ENCODE measurements around the gene SHMT2. TPM values are rescaled to one million over a fixed set of nuclear protein-coding genes. Genes with fewer than 3 reads are reported as not detected.

The SHMT2 gene
- total and polyA plus RNA-seq, 9 of the 15 experiments (the other 6 are each of a cell fraction or from before 2014, with no cell fraction given) = 46.1 to 319 (median 115) TPM

DNA sequence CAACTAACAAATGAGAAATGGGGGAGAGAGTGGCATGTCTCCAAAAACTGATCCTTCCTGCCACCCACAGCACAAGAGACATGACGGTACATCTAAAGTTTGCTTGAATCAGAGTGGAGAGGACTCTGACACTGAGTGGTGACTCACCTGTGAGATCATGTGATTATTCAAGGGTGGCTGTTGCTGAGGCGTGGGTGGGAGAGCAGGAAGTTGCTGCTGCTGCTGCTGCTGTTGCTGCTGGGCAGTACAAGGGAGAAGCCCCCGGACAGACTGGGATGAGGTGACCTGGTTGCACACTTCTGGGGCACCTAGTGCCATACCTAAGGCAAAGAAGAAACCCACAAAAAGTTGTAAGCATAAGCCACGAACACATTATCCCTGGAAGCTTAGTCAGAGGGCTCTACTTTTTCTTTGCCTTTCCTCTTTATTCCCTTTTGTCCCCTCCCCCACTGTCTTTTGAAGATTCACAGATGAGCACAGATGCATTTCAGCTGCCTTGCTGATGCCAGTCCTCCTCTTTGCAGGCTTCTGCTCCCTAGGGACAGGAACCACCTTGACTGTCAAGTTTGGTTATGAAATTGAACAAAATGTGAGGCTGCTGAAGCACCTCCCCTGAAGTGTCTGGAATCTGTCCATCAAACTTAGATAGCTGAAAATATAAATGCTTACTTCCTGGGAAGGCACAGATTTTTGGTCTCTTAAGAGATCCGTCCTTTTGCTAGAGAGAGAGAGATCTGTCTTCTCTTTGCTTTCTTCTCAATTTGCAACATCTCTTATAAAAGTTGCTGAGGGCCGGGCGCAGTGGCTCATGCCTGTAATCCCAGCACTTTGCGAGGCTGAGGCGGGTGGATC, 50.9 kb downstream of the SHMT2 start (continued):
- TF ChIP-seq, protein P1, sequence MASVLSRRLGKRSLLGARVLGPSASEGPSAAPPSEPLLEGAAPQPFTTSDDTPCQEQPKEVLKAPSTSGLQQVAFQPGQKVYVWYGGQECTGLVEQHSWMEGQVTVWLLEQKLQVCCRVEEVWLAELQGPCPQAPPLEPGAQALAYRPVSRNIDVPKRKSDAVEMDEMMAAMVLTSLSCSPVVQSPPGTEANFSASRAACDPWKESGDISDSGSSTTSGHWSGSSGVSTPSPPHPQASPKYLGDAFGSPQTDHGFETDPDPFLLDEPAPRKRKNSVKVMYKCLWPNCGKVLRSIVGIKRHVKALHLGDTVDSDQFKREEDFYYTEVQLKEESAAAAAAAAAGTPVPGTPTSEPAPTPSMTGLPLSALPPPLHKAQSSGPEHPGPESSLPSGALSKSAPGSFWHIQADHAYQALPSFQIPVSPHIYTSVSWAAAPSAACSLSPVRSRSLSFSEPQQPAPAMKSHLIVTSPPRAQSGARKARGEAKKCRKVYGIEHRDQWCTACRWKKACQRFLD (CRISPR knock-in tag; IDR thresholded peaks at IDR 0.05) = peak; percentile 57
- TF ChIP-seq ZNF431 (CRISPR knock-in tag; IDR thresholded peaks at IDR 0.05) = no peak
- peak; percentile 27; the same call in 1 of the 2 replicates for TF ChIP-seq PHF8 (IDR thresholded peaks at IDR 0.05; ENCODE audit: borderline replicate concordance, low read length)
- TF ChIP-seq ZBTB2 (IDR thresholded peaks at IDR 0.05) = peak; percentile 25; the same call in 1 of the 2 replicates
- TF ChIP-seq EP300 (IDR thresholded peaks at IDR 0.05; ENCODE audit: low read length) = peak; percentile 61; the same call in 1 of the 2 replicates
- TF ChIP-seq, protein P2, sequence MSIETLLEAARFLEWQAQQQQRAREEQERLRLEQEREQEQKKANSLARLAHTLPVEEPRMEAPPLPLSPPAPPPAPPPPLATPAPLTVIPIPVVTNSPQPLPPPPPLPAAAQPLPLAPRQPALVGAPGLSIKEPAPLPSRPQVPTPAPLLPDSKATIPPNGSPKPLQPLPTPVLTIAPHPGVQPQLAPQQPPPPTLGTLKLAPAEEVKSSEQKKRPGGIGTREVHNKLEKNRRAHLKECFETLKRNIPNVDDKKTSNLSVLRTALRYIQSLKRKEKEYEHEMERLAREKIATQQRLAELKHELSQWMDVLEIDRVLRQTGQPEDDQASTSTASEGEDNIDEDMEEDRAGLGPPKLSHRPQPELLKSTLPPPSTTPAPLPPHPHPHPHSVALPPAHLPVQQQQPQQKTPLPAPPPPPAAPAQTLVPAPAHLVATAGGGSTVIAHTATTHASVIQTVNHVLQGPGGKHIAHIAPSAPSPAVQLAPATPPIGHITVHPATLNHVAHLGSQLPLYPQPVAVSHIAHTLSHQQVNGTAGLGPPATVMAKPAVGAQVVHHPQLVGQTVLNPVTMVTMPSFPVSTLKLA (conservative IDR thresholded peaks at IDR 0.05) = peak in 1 of 2 experiments; percentile 61; a peak in 1 of 4 replicates
- peak; percentile 51 for TF ChIP-seq GATA2 (CRISPR knock-in tag; IDR thresholded peaks at IDR 0.05)
- peak; percentile 47; the same call in 1 of the 2 replicates for TF ChIP-seq SUPT5H (IDR thresholded peaks at IDR 0.05)
- TF ChIP-seq ZNF584 (CRISPR knock-in tag; IDR thresholded peaks at IDR 0.05; ENCODE audit: low read depth) = 0 out of 2 replicates have a peak, but pooled peaks have one; percentile 59
- TF ChIP-seq MTA3 (IDR thresholded peaks at IDR 0.05; ENCODE audit: borderline replicate concordance) = peak; percentile 72; the same call in 1 of the 2 replicates
- no peak for TF ChIP-seq ZNF668 (CRISPR knock-in tag; IDR thresholded peaks at IDR 0.05)
- TF ChIP-seq CCNT2 (IDR thresholded peaks at IDR 0.05; ENCODE audit: borderline replicate concordance, extremely low read depth, insufficient read length, low read depth, low read length) = peak; percentile 37
- TF ChIP-seq, protein P3, sequence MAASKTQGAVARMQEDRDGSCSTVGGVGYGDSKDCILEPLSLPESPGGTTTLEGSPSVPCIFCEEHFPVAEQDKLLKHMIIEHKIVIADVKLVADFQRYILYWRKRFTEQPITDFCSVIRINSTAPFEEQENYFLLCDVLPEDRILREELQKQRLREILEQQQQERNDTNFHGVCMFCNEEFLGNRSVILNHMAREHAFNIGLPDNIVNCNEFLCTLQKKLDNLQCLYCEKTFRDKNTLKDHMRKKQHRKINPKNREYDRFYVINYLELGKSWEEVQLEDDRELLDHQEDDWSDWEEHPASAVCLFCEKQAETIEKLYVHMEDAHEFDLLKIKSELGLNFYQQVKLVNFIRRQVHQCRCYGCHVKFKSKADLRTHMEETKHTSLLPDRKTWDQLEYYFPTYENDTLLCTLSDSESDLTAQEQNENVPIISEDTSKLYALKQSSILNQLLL (CRISPR knock-in tag; IDR thresholded peaks at IDR 0.05; ENCODE audit: borderline replicate concordance) = no peak
- no peak for TF ChIP-seq SAP30 (IDR thresholded peaks at IDR 0.05; ENCODE audit: borderline replicate concordance, insufficient read depth, low read depth, low read length, poor library complexity, severe bottlenecking)
- peak; percentile 62 for TF ChIP-seq POLR2A (conservative IDR thresholded peaks at IDR 0.05)
- TF ChIP-seq ZZZ3 (IDR thresholded peaks at IDR 0.05) = no peak
- no peak for TF ChIP-seq CBX1 (IDR thresholded peaks at IDR 0.05; ENCODE audit: low read depth)
- TF ChIP-seq, protein P4, sequence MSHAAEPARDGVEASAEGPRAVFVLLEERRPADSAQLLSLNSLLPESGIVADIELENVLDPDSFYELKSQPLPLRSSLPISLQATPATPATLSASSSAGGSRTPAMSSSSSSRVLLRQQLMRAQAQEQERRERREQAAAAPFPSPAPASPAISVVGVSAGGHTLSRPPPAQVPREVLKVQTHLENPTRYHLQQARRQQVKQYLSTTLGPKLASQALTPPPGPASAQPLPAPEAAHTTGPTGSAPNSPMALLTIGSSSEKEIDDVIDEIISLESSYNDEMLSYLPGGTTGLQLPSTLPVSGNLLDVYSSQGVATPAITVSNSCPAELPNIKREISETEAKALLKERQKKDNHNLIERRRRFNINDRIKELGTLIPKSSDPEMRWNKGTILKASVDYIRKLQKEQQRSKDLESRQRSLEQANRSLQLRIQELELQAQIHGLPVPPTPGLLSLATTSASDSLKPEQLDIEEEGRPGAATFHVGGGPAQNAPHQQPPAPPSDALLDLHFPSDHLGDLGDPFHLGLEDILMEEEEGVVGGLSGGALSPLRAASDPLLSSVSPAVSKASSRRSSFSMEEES (CRISPR knock-in tag; IDR thresholded peaks at IDR 0.05) = peak; percentile 83
- peak; percentile 33; the same call in 1 of the 2 replicates for TF ChIP-seq SOX6 (IDR thresholded peaks at IDR 0.05)

Measured in K562 (cell line).